MV-4-11 (cell line): ENCODE results near the gene SERPINE1.
"Not testable (repeated sequence)": the region's sequence is repeated elsewhere in the genome, so short reads cannot be mapped to it uniquely, and the experiment has no call there.

Experiments
- DNase-seq: peaks from one replicate; lab custom pipeline; 2025; lab: John Stamatoyannopoulos, UW

The SERPINE1 gene

DNA sequence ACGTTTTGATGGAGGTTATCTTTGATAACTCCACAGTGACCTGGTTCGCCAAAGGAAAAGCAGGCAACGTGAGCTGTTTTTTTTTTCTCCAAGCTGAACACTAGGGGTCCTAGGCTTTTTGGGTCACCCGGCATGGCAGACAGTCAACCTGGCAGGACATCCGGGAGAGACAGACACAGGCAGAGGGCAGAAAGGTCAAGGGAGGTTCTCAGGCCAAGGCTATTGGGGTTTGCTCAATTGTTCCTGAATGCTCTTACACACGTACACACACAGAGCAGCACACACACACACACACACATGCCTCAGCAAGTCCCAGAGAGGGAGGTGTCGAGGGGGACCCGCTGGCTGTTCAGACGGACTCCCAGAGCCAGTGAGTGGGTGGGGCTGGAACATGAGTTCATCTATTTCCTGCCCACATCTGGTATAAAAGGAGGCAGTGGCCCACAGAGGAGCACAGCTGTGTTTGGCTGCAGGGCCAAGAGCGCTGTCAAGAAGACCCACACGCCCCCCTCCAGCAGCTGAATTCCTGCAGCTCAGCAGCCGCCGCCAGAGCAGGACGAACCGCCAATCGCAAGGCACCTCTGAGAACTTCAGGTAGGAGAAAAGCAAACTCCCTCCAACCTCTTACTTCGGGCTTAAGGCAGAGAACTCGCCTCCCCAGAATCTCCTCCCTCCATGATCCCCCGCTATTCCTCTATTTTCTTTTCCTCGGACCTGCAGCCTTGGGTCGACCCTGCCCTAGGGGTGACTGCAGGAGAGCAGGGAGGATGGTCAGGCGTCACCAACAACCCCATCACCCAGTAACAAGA is at the start of gene SERPINE1:
TSS of gene SERPINE1 (plus strand) at position 454 of the 809 bp plus-strand sequence. CDS start 1,290 bp downstream, outside the sequence.
- peak; percentile 84 for DNase-seq

DNA sequence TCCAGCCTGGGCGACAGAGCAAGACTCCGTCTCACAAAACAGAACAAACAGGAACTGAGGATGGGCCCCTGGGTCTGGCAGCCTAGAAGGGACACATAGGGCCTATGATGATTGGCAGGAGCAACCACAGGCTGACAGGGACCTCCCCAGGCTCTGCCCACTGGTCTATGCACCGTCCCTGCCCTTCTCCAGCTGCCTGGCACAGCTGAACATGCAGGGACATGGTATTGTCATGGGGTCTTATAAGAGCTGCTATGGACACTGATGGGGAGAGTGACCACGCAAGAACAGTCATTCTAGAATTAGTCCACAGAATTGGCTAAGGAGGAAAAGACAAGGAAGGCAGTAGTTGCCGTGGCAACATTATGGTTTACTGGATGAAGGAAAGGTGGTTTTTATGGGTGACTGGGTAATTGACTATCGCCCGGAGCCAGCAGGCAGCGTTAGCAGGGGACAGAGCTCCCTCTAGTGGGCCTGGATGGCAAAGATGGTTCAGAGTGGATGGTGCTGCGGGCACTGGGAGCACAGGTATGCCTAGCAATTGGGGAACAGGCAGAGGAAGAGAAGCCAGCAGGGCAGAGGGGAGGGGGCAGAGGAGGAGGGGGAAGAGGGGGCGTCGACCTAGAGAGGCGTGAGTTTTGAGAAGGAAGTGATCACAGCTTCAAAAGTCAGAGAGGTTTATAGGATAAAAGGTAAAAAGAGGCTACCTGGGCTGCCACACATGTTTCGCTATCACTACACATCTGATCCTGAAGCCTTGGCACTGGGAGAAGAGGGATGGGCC is 49.4 kb upstream of the SERPINE1 start:
- peak; percentile 64 for DNase-seq

- DNase-seq, result peak; percentile 29
Observed at GRCh38 chr7:101081432-101081831, 45.5 kb upstream of the SERPINE1 start.

DNA sequence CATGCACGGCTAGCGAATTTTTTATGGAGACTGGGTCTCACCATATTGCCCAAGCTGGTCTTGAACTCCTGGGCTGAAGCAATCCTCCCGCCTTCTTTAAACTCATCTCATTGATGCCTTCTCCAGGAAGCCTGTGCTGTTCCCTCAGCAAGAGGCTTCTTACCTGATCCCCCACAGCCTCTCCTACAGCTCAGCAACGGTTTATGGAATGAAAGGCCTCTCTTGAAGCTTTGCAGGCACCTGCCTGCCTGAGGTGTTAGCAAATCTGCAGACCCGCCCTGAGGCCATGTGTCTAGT is 42.1 kb upstream of the SERPINE1 start:
- DNase-seq, result no peak

GRCh38 chr7:101085162-101085964 is 41.5 kb upstream of the SERPINE1 start, which contains the start of gene TRIM56:
Gene TRIM56 (plus strand): TSS chr7:101085481. CDS start chr7:101087313, 1,832 bp downstream.
- peak; percentile 70 for DNase-seq

DNA sequence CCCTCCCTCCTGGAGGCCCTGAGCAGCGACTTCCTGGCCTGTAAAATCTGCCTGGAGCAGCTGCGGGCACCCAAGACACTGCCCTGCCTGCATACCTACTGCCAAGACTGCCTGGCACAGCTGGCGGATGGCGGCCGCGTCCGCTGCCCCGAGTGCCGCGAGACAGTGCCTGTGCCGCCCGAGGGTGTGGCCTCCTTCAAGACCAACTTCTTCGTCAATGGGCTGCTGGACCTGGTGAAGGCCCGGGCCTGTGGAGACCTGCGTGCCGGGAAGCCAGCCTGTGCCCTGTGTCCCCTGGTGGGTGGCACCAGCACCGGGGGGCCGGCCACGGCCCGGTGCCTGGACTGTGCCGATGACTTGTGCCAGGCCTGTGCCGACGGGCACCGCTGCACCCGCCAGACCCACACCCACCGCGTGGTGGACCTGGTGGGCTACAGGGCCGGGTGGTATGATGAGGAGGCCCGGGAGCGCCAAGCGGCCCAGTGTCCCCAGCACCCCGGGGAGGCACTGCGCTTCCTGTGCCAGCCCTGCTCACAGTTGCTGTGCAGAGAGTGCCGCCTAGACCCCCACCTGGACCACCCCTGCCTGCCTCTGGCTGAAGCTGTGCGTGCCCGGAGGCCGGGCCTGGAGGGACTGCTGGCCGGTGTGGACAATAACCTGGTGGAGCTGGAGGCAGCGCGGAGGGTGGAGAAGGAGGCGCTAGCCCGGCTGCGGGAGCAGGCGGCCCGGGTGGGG is 39.4 kb upstream of the SERPINE1 start:
- no peak for DNase-seq

DNA sequence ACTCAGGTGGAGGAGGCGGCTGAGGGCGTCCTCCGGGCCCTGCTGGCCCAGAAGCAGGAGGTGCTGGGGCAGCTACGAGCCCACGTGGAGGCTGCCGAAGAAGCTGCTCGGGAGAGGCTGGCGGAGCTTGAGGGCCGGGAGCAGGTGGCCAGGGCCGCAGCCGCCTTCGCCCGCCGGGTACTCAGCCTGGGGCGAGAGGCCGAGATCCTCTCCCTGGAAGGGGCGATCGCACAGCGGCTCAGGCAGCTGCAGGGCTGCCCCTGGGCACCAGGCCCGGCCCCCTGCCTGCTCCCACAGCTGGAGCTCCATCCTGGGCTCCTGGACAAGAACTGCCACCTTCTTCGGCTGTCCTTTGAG is 38.9 kb upstream of the SERPINE1 start:
- DNase-seq, result no peak

DNA sequence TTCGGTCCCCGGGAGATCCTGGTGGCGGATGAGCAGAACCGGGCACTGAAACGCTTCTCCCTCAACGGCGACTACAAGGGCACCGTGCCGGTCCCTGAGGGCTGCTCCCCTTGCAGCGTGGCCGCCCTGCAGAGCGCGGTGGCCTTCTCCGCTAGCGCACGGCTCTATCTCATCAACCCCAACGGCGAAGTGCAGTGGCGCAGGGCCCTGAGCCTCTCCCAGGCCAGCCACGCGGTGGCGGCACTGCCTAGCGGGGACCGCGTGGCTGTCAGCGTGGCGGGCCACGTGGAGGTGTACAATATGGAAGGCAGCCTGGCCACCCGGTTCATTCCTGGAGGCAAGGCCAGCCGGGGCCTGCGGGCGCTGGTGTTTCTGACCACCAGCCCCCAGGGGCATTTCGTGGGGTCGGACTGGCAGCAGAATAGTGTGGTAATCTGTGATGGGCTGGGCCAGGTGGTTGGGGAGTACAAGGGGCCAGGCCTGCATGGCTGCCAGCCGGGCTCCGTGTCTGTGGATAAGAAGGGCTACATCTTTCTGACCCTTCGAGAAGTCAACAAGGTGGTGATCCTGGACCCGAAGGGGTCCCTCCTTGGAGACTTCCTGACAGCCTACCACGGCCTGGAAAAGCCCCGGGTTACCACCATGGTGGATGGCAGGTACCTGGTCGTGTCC is 37.9 kb upstream of the SERPINE1 start:
- DNase-seq, result no peak

- DNase-seq, result no peak
Observed at GRCh38 chr7:101089876-101090275, 37.0 kb upstream of the SERPINE1 start.

GRCh38 chr7:101092266-101092905 is 34.5 kb upstream of the SERPINE1 start:
- DNase-seq, result not testable (repeated sequence)

- DNase-seq, result no peak
Observed at GRCh38 chr7:101093906-101094305, 33.0 kb upstream of the SERPINE1 start.

GRCh38 chr7:101094376-101094775 is 32.5 kb upstream of the SERPINE1 start:
- DNase-seq, result no peak

- no peak for DNase-seq
Observed at GRCh38 chr7:101094791-101095375, 32.0 kb upstream of the SERPINE1 start.

DNA sequence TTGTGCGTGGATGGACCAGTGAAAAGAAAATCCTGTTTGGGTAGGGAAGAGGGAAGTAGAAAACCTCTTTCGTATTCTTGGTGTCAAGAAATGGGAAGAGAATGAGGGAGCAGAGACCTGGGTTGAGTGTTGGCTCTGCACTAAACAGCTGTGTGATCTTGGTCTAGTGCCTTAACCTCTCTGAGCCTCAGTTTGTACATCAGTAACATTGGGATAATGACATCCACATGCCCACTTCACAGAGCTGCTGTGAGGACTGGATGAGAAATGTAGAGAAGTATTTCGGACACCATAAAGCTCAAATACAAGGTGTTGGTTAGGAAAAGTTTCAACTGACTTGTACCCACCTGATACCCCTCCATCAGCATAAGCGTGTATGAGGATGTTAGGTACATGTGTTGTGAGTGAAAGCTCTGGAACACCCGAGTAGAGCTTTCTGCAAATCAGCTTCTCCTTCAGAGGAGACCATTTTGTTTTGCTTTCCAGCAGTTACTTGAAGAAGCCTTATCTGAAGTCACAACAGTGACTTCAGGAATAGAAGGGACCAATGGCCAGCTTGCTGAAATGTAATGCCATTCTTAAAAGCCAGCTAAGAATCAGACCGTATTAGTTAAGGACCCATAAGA is 30.5 kb upstream of the SERPINE1 start:
- no peak for DNase-seq

DNA sequence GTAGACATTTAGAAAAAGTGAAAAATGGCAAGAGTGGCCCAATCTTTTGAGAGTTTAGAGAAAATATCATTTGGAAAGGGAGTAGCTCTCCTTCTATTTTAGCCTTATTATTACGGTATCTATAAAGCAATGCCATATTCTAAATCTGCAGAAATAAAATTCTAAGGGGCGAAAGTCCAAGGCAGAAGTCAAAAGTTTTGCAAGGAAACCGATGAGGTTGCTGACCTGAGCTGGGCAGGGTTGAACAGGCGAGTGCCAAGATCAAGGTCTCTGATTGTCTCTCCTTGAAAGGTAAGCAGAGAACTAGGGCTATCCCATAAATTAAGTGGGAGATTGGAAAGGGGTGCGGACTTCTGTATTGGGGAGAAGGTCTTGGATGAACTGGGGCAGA is 30.0 kb upstream of the SERPINE1 start:
- no peak for DNase-seq

DNA sequence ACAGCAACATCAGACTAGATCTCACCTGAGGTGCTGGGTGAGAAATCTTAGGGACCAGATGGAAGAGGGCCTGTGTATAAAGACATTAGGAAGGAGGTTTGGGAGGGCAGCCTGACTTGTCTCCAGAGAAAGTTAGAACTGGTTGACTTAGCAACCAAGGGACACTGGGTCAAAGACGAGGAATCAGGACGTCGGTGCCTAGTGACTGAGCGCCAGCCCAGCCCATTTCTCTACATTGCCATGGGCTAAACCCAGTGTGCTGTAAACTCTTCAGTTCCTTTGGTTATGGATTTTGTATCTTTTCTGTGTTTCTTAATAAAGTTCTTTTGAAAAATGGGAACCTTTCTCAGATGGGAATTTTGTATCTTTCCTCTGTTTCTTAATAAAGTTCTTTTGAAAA is 29.3 kb upstream of the SERPINE1 start:
- DNase-seq, result no peak

DNA sequence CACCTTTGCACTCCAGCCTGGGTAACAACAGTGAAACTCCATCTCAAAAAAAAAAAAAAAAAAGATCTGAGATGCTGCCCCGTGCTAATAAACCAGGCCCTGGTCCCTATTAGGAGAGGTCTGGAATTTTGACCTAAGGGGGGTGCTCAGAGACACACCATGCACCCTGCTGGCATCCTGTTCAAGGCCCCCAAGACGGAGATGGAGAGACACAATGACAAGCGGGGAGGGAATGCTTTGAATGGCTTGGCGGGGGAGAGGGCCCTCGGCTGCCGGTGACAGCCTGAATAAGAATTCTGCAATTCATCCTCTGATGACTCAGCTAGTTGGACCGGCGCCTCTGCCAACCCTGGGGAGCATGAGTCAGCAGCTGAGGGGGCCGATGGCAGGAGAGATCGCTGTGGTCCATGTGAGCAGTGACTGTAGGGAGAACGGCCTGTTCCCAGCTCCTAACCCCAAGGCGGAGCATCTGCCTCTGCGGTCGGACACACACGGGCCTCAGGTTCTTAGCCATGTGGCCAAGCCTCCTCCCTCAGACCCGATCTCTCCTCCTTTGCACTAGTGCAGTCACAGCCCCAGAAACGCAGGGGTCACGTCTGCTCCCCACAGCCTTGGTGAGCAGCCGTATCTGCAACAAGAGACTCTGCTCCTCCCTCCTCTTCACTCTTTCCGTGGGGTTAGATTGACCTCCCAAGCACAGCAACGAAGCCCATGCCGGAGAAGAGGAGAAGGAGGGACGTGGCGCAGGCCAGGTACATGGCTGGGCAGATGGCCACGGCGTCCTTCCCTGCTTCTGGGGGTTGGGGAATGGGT is 26.7 kb upstream of the SERPINE1 start:
- DNase-seq, result peak; percentile 92

- DNase-seq, result no peak
Observed at GRCh38 chr7:101100858-101101847, 25.8 kb upstream of the SERPINE1 start.
